MM.1S (cell line): Measurements from ENCODE around the gene ZBTB7C.

Experiments used
- DNase-seq: peaks from one replicate; pipeline ENCODE4 v3.0.0-alpha.2; 2015
- H2AFZ ChIP-seq: fragments of 300-600 bp; sonication (generic); 2 replicates; pipeline ENCODE4 v1.6.0; 2016; ENCODE audit warnings: antibody characterized with exemption, low read length
- H3F3A ChIP-seq: fragments of 300-600 bp; sonication (generic); 2 replicates; pipeline ENCODE4 v1.6.1; 2016; ENCODE audit warnings: mild to moderate bottlenecking, antibody characterized with exemption, low read length, moderate library complexity, mixed read lengths; ENCODE audit not compliant: insufficient read depth
- H3K27ac ChIP-seq: fragments of 300-600 bp; sonication (generic); 2 replicates; pipeline ENCODE4 v1.5.1; 2016; ENCODE audit warnings: mild to moderate bottlenecking, low read length
- H3K27me3 ChIP-seq: fragments of 300-600 bp; sonication (generic); replicated peaks from 2 replicates; pipeline ENCODE4 v1.6.0; 2016; ENCODE audit warnings: low read length; ENCODE audit not compliant: insufficient read depth
- H3K36me3 ChIP-seq: fragments of 300-600 bp; sonication (generic); replicated peaks from 2 replicates; pipeline ENCODE4 v1.6.1; 2016; ENCODE audit warnings: mild to moderate bottlenecking, low read length, mixed read lengths; ENCODE audit not compliant: insufficient read depth
- H3K4me1 ChIP-seq: fragments of 300-600 bp; sonication (generic); 2 replicates; pipeline ENCODE4 v1.6.1; 2016; ENCODE audit warnings: low read length, mixed read lengths
- H3K4me2 ChIP-seq: fragments of 300-600 bp; sonication (generic); 2 replicates; pipeline ENCODE4 v1.6.0; 2016; ENCODE audit warnings: low read depth, low read length
- H3K4me3 ChIP-seq: fragments of 300-600 bp; sonication (generic); 2 replicates; pipeline ENCODE4 v1.5.1; 2016; ENCODE audit warnings: low read length, mixed read lengths
- H3K79me2 ChIP-seq: fragments of 300-600 bp; sonication (generic); 2 replicates; pipeline ENCODE4 v1.6.1; 2016; ENCODE audit warnings: mixed run types, low read length, mixed read lengths
- H3K9ac ChIP-seq: fragments of 300-600 bp; sonication (generic); 2 replicates; pipeline ENCODE4 v1.6.1; 2016; ENCODE audit warnings: low read length, mixed read lengths
- H3K9me2 ChIP-seq: fragments of 300-600 bp; sonication (generic); replicated peaks from 2 replicates; pipeline ENCODE4 v1.6.1; 2016; ENCODE audit warnings: mild to moderate bottlenecking, low read length, mixed read lengths; ENCODE audit not compliant: insufficient read depth
- H3K9me3 ChIP-seq: fragments of 300-600 bp; sonication (generic); replicated peaks from 2 replicates; pipeline ENCODE4 v1.6.1; 2016; ENCODE audit warnings: mild to moderate bottlenecking, low read length, mixed read lengths; ENCODE audit not compliant: insufficient read depth
- H4K20me1 ChIP-seq: fragments of 300-600 bp; sonication (generic); 2 replicates; pipeline ENCODE4 v1.6.1; 2016; ENCODE audit warnings: mild to moderate bottlenecking, low read length, moderate library complexity, mixed read lengths; ENCODE audit not compliant: insufficient read depth
- CTCF ChIP-seq: fragments of 300-600 bp; sonication (generic); IDR thresholded peaks from 2 replicates; pipeline ENCODE4 v1.5.1; 2016; ENCODE audit warnings: antibody characterized with exemption, low read length, mixed read lengths
- EZH2 ChIP-seq: fragments of 300-600 bp; sonication (generic); optimal IDR thresholded peaks from 2 replicates; pipeline ENCODE3; 2017; ENCODE audit warnings: low read depth, mild to moderate bottlenecking, antibody characterized with exemption, low read length, mixed read lengths
- EZH2phosphoT487 ChIP-seq: fragments of 300-600 bp; sonication (generic); IDR thresholded peaks from 2 replicates; pipeline ENCODE4 v1.6.1; 2018; ENCODE audit warnings: antibody characterized with exemption, low read length

ZBTB7C gene

GRCh38 chr18:48238206-48238605, 171.0 kb downstream of the ZBTB7C start:
- no peak overlapping the region for H3K27ac ChIP-seq

GRCh38 chr18:48236822-48237221, 172.4 kb downstream of the ZBTB7C start:
- H3K79me2 ChIP-seq, result no peaks in the 10 kb centered on the region
- H3K27ac ChIP-seq, result no peak overlapping the region
- H3F3A ChIP-seq, result no peaks in the 10 kb centered on the region
- H3K9me3 ChIP-seq, result no peaks in the 10 kb centered on the region
- no peak for TF ChIP-seq CTCF
- TF ChIP-seq EZH2phosphoT487, result no peak
- TF ChIP-seq EZH2, result no peak
- peaks cover 10% of the 10 kb centered on the region for H3K4me1 ChIP-seq
- no peak overlapping the region for H3K4me3 ChIP-seq
- H3K4me2 ChIP-seq, result no peak overlapping the region
- H4K20me1 ChIP-seq, result no peaks in the 10 kb centered on the region
- no peak for DNase-seq
- H3K9me2 ChIP-seq, result no peaks in the 10 kb centered on the region; the same call in 1 of the 2 replicates
- no peak overlapping the region for H2AFZ ChIP-seq
- no peak overlapping the region for H3K9ac ChIP-seq
- H3K36me3 ChIP-seq, result no peaks in the 10 kb centered on the region
- H3K27me3 ChIP-seq, result no peaks in the 10 kb centered on the region

More at GRCh38 chr18:48238206-48238605, 171.0 kb downstream of the ZBTB7C start:
- Histone ChIP-seq H3F3A (no peaks in the 10 kb centered on the region), H3K4me3 (no peak overlapping the region), H3K9ac (no peak overlapping the region), H3K4me2 (no peak overlapping the region; the same call in 1 of the 2 replicates), H3K36me3 (no peaks in the 10 kb centered on the region), H3K79me2 (no peaks in the 10 kb centered on the region), H4K20me1 (no peaks in the 10 kb centered on the region), H3K27me3 (no peaks in the 10 kb centered on the region), H3K4me1 (peaks cover 10% of the 10 kb centered on the region), H2AFZ (peak overlapping the region; percentile 63), H3K9me3 (no peaks in the 10 kb centered on the region), H3K9me2 (no peaks in the 10 kb centered on the region; the same call in 1 of the 2 replicates)
- TF ChIP-seq CTCF (no peak), EZH2 (no peak), EZH2phosphoT487 (no peak)
- no peak for DNase-seq

- no peak overlapping the region for H3K4me2 ChIP-seq
Measured at GRCh38 chr18:48230467-48231113, 178.6 kb downstream of the ZBTB7C start.

More at GRCh38 chr18:48230467-48231113, 178.6 kb downstream of the ZBTB7C start:
- no peaks in the 10 kb centered on the region for H3K9me2 ChIP-seq
- H3K4me3 ChIP-seq, result no peak overlapping the region
- H3K27me3 ChIP-seq, result no peaks in the 10 kb centered on the region
- H3K9me3 ChIP-seq, result no peaks in the 10 kb centered on the region
- no peaks in the 10 kb centered on the region for H3K36me3 ChIP-seq
- 0 out of 2 replicates have a peak overlapping the region, but pooled peaks have one; percentile 17 for H2AFZ ChIP-seq
- peaks cover 21% of the 10 kb centered on the region for H3K4me1 ChIP-seq
- H3K79me2 ChIP-seq, result no peaks in the 10 kb centered on the region
- no peaks in the 10 kb centered on the region for H4K20me1 ChIP-seq
- H3F3A ChIP-seq, result 0 out of 2 replicates have a peak, but pooled peaks cover 13% of the 10 kb centered on the region
- DNase-seq, result peak; percentile 61
- TF ChIP-seq CTCF (peak; percentile 67), EZH2 (no peak)
- H3K9ac ChIP-seq, result no peak overlapping the region
- H3K27ac ChIP-seq, result no peak overlapping the region
